Sigmoid colon (tissue), 7 donors: ENCODE data around the gene RPTOR. TPM values are rescaled to one million over a fixed set of nuclear protein-coding genes. Genes with fewer than 3 reads are reported as not detected.
"Not testable (repeated sequence)": the region's sequence is repeated elsewhere in the genome, so short reads cannot be mapped to it uniquely, and the experiment has no call there.

ENCODE experiments used
- DNase-seq: peaks from one replicate; pipeline ENCODE4 v3.0.0-alpha.2; 2019
- H3K27ac ChIP-seq, 4 donors: fragments of 200-600 bp; sonication (generic); one replicate each; pipeline ENCODE4 v1.5.1; 2016 to 2019; ENCODE audit warnings: mild to moderate bottlenecking in 1 of 4
- H3K27me3 ChIP-seq, 3 donors: fragments of 200-600 bp; sonication (generic); one replicate each; pipeline ENCODE4 v1.5.1; 2019; ENCODE audit warnings: mild to moderate bottlenecking in 1 of 3
- H3K36me3 ChIP-seq, 4 donors: fragments of 200-600 bp; sonication (generic); one replicate each; pipeline ENCODE4 v1.5.1; 2016 to 2019
- H3K4me1 ChIP-seq, 4 donors: fragments of 200-600 bp; sonication (generic); one replicate each; pipeline ENCODE4 v1.5.1; 2017 to 2019
- H3K4me3 ChIP-seq, 4 donors: fragments of 200-600 bp; sonication (generic); one replicate each; pipeline ENCODE4 v1.5.1; 2017 to 2019; ENCODE audit warnings: mild to moderate bottlenecking in 2 of 4, moderate library complexity in 1 of 4
- H3K9me3 ChIP-seq, 4 donors: fragments of 200-600 bp in 3 of 4; sonication (generic) in 3 of 4; one replicate each; pipeline versions ENCODE4 v1.5.1 to v1.6.1; 2013 to 2019
- EP300 ChIP-seq, 4 donors: sonication (generic); formaldehyde crosslinking; IDR thresholded peaks; one replicate each; pipeline ENCODE4 v1.6.1; 2017; ENCODE audit warnings: antibody characterized with exemption in 4 of 4
- POLR2A ChIP-seq, 2 donors: fragments of 450-650 bp; IDR thresholded peaks; one replicate each; pipeline ENCODE4 v1.6.1; 2016; ENCODE audit warnings: antibody characterized with exemption in 2 of 2, mild to moderate bottlenecking in 2 of 2, moderate library complexity in 2 of 2
- POLR2AphosphoS5 ChIP-seq, 4 donors: sonication (generic); formaldehyde crosslinking; IDR thresholded peaks; one replicate each; pipeline ENCODE4 v1.6.1; 2017; ENCODE audit warnings: antibody characterized with exemption in 4 of 4
- whole genome bisulfite sequencing, 2 donors: extraction: QIAGEN DNeasy Blood & Tissue Kit; methylation state at CpG; one replicate each; pipeline ENCODE4 v1.1.7; 2013; 5-methylcytosine and 5-hydroxymethylcytosine counted together
- intact Hi-C: fragments of 100-400 bp; cut with DNase I; formaldehyde crosslinking; loops from one replicate; pipeline ENCODE4 v1.15.1; 2023
- polyA plus RNA-seq, 3 donors: library from polyadenylated mRNA; stranded (reverse); fragments of 200-250 nt; gene quantifications; one replicate each; pipeline ENCODE4 v1.2.3, GENCODE V29; 2013
- total RNA-seq, 4 donors: library from RNA; depleted of rRNA; stranded (reverse); fragments of >200 nt; gene quantifications; one replicate each; pipeline ENCODE4 v1.1.0, GENCODE V29; 2016
- TF ChIP-seq, protein P1 (sequence below), 4 experiments: fragments of 450-650 bp in 3 of 4; fragments of 200-600 bp in 1 of 4; IDR thresholded peaks; one replicate each; pipeline ENCODE4 v1.5.1; 2016 to 2019; ENCODE audit warnings: antibody characterized with exemption in 4 of 4, mild to moderate bottlenecking in 3 of 4, moderate library complexity in 2 of 4
- donor health status: healthy with polysubstance abuse.
- donor health status: Bipolar disorder and iron deficiency.
- donor health status: healthy.

The RPTOR gene
- total and polyA plus RNA-seq, 7 donors = 3.7 to 68.7 (median 22.9) TPM

- H3K27ac ChIP-seq = peak overlapping the region in 3 of 4 donors; percentile 37 to 48 (median 48)
- H3K4me1 ChIP-seq = peaks cover 0 to 36% (median 22%) of the 10 kb centered on the region in 4 donors
- H3K4me3 ChIP-seq = no peak overlapping the region
- no peak for DNase-seq
- H3K9me3 ChIP-seq = no peaks in the 10 kb centered on the region
- TF ChIP-seq POLR2AphosphoS5 (IDR thresholded peaks at IDR 0.05) (peak in 2 of 4 donors; percentile 23 to 56), POLR2A (IDR thresholded peaks at IDR 0.05) (no peak), EP300 (IDR thresholded peaks at IDR 0.05) (peak in 2 of 4 donors; percentile 29 to 65)
- TF ChIP-seq, protein P1, sequence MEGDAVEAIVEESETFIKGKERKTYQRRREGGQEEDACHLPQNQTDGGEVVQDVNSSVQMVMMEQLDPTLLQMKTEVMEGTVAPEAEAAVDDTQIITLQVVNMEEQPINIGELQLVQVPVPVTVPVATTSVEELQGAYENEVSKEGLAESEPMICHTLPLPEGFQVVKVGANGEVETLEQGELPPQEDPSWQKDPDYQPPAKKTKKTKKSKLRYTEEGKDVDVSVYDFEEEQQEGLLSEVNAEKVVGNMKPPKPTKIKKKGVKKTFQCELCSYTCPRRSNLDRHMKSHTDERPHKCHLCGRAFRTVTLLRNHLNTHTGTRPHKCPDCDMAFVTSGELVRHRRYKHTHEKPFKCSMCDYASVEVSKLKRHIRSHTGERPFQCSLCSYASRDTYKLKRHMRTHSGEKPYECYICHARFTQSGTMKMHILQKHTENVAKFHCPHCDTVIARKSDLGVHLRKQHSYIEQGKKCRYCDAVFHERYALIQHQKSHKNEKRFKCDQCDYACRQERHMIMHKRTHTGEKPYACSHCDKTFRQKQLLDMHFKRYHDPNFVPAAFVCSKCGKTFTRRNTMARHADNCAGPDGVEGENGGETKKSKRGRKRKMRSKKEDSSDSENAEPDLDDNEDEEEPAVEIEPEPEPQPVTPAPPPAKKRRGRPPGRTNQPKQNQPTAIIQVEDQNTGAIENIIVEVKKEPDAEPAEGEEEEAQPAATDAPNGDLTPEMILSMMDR (IDR thresholded peaks at IDR 0.05) = no peak
- WGBS, 2 donors = 42 to 66% methylated on average over 23 of the region's 23 CpGs
- H3K36me3 ChIP-seq = no peaks in the 10 kb centered on the region
- intact Hi-C loops = no loop called here
- no peaks in the 10 kb centered on the region for H3K27me3 ChIP-seq
Measured at GRCh38 chr17:80529104-80529903, 15.3 kb upstream of the RPTOR start.

GRCh38 chr17:80529904-80530292, 14.7 kb upstream of the RPTOR start:
- Histone ChIP-seq H3K27me3 (no peaks in the 10 kb centered on the region), H3K27ac (peak overlapping the region in 2 of 4 donors; percentile 48), H3K36me3 (no peaks in the 10 kb centered on the region), H3K4me1 (peaks cover 0 to 30% (median 16%) of the 10 kb centered on the region in 4 donors), H3K9me3 (no peaks in the 10 kb centered on the region), H3K4me3 (no peak overlapping the region)
- no peak for TF ChIP-seq POLR2A (IDR thresholded peaks at IDR 0.05)
- TF ChIP-seq POLR2AphosphoS5 (IDR thresholded peaks at IDR 0.05) = no peak
- no peak for TF ChIP-seq EP300 (IDR thresholded peaks at IDR 0.05)
- TF ChIP-seq, protein P1 (IDR thresholded peaks at IDR 0.05) = no peak
- no peak for DNase-seq
- 33 to 72% methylated on average over 6 of the region's 6 CpGs for WGBS, 2 donors
- intact Hi-C loops = no loop called here

DNA sequence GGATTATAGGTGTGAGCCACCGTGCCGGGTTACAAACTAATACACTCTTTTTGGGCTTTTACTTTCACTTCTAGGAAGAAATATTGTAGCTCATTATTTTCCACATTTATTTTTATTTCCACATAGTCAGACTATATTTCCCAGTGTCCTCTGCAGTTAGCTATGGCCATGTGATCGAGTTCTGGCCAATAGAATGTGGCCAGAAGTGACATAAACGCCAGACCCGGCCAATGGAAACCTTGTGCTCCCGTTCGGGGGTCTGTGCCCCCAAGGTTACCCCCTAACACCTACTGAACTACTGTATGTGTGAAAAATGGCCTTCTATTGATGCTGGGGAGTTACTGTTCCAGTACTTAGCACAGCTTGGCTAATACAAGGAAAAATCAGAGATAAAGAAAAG, 13.2 kb upstream of the RPTOR start:
- 65 to 79% methylated on average over 7 of the region's 7 CpGs for WGBS, 2 donors
- Histone ChIP-seq H3K27ac (no peak overlapping the region), H3K27me3 (no peaks in the 10 kb centered on the region), H3K36me3 (no peaks in the 10 kb centered on the region), H3K4me1 (peaks cover 0 to 23% (median 14%) of the 10 kb centered on the region in 4 donors), H3K9me3 (no peaks in the 10 kb centered on the region), H3K4me3 (no peak overlapping the region)
- intact Hi-C loops = no loop called here
- TF ChIP-seq POLR2A (IDR thresholded peaks at IDR 0.05) = no peak
- no peak for TF ChIP-seq EP300 (IDR thresholded peaks at IDR 0.05)
- TF ChIP-seq POLR2AphosphoS5 (IDR thresholded peaks at IDR 0.05) = no peak
- TF ChIP-seq, protein P1 (IDR thresholded peaks at IDR 0.05) = no peak
- no peak for DNase-seq

DNA sequence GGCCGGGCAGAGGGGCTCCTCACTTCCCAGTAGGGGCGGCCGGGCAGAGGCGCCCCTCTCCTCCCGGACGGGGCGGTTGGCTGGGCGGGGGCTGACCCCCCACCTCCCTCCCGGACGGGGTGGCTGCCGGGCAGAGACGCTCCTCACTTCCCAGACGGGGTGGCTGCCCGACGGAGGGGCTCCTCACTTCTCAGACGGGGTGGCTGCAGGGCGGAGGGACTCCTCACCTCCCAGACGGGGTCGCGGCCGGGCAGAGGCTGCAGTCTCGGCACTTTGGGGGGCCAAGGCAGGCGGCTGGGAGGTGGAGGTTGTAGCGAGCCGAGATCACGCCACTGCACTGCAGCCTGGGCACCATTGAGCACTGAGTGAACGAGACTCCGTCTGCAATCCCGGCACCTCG, 7.3 kb upstream of the RPTOR start:
- H3K4me1 ChIP-seq, H3K9me3 ChIP-seq, H3K36me3 ChIP-seq, H3K4me3 ChIP-seq, intact Hi-C loops, DNase-seq, H3K27ac ChIP-seq, H3K27me3 ChIP-seq: not testable (repeated sequence)
- WGBS, 2 donors = 94 to 96% methylated on average over 30 of the region's 30 CpGs

GRCh38 chr17:80538484-80538883, 6.2 kb upstream of the RPTOR start:
- 79 to 82% methylated on average over 14 of the region's 14 CpGs for WGBS, 2 donors
- no peaks in the 10 kb centered on the region for H3K4me1 ChIP-seq
- no peaks in the 10 kb centered on the region for H3K27me3 ChIP-seq
- TF ChIP-seq, protein P1 (IDR thresholded peaks at IDR 0.05) = no peak
- TF ChIP-seq EP300 (IDR thresholded peaks at IDR 0.05) = no peak
- no peak for TF ChIP-seq POLR2AphosphoS5 (IDR thresholded peaks at IDR 0.05)
- no peak for TF ChIP-seq POLR2A (IDR thresholded peaks at IDR 0.05)
- intact Hi-C loops = no loop called here
- no peaks in the 10 kb centered on the region for H3K36me3 ChIP-seq
- no peaks in the 10 kb centered on the region for H3K9me3 ChIP-seq
- no peak overlapping the region for H3K27ac ChIP-seq
- H3K4me3 ChIP-seq = no peak overlapping the region
- no peak for DNase-seq
